ENCODE results near the gene SORT1. TPM values are rescaled to one million over a fixed set of nuclear protein-coding genes. Genes with fewer than 3 reads are reported as not detected.
A peak's percentile ranks its signal among the peaks of the same experiment; 100 is the strongest.

The SORT1 gene
- total and polyA plus RNA-seq, 2 of the 13 experiments (the other 11 are each of a cell fraction or from before 2014, with no cell fraction given), result 32.4 to 93.0 TPM

DNA sequence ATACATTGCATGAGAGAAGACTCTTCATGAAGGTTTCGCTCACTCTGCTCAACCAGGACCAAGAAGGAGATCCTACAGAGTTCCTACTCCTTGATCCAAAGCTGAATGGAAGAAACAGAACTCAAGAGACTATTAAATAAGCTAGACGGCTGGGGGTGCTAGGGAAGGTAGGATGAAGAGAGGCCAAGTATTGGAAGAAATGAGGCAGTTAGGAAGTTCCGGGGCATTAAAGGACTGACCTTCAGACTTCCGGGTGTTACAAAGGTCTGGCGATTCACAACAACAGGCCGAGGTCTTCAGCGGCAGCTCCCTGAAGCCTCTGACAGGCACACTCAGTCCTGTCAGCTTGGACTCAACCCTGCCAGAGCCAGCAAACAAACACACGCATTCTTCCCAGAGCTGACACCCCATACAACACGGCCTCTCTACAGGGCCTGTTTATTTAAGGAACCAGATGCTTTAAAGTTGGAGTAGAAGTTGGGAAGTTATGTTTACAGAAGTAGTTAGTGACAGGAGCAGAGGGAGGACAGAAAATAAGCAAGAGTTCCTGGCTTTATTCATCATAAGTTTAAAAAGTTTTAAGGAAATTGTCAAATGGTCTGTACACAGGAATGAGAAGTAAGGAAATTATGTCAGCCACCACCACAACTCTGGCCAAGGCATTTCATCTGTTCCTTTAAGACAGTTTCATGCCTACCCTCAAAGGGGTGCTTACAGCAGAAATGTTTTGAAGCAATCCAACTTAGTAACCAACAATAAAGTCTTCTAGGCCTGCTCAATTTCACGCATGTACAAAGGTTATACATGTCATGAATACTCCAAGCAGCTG is 4.7 kb downstream of the SORT1 start (continued):
- TF ChIP-seq, protein P1, sequence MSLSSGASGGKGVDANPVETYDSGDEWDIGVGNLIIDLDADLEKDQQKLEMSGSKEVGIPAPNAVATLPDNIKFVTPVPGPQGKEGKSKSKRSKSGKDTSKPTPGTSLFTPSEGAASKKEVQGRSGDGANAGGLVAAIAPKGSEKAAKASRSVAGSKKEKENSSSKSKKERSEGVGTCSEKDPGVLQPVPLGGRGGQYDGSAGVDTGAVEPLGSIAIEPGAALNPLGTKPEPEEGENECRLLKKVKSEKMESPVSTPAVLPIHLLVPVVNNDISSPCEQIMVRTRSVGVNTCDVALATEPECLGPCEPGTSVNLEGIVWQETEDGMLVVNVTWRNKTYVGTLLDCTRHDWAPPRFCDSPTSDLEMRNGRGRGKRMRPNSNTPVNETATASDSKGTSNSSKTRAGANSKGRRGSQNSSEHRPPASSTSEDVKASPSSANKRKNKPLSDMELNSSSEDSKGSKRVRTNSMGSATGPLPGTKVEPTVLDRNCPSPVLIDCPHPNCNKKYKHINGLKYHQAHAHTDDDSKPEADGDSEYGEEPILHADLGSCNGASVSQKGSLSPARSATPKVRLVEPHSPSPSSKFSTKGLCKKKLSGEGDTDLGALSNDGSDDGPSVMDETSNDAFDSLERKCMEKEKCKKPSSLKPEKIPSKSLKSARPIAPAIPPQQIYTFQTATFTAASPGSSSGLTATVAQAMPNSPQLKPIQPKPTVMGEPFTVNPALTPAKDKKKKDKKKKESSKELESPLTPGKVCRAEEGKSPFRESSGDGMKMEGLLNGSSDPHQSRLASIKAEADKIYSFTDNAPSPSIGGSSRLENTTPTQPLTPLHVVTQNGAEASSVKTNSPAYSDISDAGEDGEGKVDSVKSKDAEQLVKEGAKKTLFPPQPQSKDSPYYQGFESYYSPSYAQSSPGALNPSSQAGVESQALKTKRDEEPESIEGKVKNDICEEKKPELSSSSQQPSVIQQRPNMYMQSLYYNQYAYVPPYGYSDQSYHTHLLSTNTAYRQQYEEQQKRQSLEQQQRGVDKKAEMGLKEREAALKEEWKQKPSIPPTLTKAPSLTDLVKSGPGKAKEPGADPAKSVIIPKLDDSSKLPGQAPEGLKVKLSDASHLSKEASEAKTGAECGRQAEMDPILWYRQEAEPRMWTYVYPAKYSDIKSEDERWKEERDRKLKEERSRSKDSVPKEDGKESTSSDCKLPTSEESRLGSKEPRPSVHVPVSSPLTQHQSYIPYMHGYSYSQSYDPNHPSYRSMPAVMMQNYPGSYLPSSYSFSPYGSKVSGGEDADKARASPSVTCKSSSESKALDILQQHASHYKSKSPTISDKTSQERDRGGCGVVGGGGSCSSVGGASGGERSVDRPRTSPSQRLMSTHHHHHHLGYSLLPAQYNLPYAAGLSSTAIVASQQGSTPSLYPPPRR (CRISPR knock-in tag; IDR thresholded peaks at IDR 0.05; ENCODE audit: borderline replicate concordance), result peak; percentile 88; the same call in 1 of the 2 replicates
- TF ChIP-seq SP4 (CRISPR knock-in tag; IDR thresholded peaks at IDR 0.05) (0 out of 2 replicates have a peak, but pooled peaks have one; percentile 36), MEF2D (CRISPR knock-in tag; IDR thresholded peaks at IDR 0.05) (peak; percentile 92), RARA (CRISPR knock-in tag; IDR thresholded peaks at IDR 0.05) (peak; percentile 90), TOPORS (CRISPR knock-in tag; IDR thresholded peaks at IDR 0.05) (0 out of 2 replicates have a peak, but pooled peaks have one; percentile 24), ZNF10 (CRISPR knock-in tag; IDR thresholded peaks at IDR 0.05; ENCODE audit: borderline replicate concordance, low read depth) (no peak), FOXP1 (IDR thresholded peaks at IDR 0.05) (peak; percentile 83; the same call in 1 of the 2 replicates), FOXP1 (CRISPR knock-in tag; IDR thresholded peaks at IDR 0.05) (peak; percentile 98), SNAPC2 (CRISPR knock-in tag; IDR thresholded peaks at IDR 0.05) (peak; percentile 28; the same call in 1 of the 2 replicates), ZNF430 (CRISPR knock-in tag; IDR thresholded peaks at IDR 0.05) (peak; percentile 92)
- TF ChIP-seq, protein P2, sequence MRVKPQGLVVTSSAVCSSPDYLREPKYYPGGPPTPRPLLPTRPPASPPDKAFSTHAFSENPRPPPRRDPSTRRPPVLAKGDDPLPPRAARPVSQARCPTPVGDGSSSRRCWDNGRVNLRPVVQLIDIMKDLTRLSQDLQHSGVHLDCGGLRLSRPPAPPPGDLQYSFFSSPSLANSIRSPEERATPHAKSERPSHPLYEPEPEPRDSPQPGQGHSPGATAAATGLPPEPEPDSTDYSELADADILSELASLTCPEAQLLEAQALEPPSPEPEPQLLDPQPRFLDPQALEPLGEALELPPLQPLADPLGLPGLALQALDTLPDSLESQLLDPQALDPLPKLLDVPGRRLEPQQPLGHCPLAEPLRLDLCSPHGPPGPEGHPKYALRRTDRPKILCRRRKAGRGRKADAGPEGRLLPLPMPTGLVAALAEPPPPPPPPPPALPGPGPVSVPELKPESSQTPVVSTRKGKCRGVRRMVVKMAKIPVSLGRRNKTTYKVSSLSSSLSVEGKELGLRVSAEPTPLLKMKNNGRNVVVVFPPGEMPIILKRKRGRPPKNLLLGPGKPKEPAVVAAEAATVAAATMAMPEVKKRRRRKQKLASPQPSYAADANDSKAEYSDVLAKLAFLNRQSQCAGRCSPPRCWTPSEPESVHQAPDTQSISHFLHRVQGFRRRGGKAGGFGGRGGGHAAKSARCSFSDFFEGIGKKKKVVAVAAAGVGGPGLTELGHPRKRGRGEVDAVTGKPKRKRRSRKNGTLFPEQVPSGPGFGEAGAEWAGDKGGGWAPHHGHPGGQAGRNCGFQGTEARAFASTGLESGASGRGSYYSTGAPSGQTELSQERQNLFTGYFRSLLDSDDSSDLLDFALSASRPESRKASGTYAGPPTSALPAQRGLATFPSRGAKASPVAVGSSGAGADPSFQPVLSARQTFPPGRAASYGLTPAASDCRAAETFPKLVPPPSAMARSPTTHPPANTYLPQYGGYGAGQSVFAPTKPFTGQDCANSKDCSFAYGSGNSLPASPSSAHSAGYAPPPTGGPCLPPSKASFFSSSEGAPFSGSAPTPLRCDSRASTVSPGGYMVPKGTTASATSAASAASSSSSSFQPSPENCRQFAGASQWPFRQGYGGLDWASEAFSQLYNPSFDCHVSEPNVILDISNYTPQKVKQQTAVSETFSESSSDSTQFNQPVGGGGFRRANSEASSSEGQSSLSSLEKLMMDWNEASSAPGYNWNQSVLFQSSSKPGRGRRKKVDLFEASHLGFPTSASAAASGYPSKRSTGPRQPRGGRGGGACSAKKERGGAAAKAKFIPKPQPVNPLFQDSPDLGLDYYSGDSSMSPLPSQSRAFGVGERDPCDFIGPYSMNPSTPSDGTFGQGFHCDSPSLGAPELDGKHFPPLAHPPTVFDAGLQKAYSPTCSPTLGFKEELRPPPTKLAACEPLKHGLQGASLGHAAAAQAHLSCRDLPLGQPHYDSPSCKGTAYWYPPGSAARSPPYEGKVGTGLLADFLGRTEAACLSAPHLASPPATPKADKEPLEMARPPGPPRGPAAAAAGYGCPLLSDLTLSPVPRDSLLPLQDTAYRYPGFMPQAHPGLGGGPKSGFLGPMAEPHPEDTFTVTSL (CRISPR knock-in tag; IDR thresholded peaks at IDR 0.05; ENCODE audit: borderline replicate concordance), result peak; percentile 92
- TF ChIP-seq, protein P3, sequence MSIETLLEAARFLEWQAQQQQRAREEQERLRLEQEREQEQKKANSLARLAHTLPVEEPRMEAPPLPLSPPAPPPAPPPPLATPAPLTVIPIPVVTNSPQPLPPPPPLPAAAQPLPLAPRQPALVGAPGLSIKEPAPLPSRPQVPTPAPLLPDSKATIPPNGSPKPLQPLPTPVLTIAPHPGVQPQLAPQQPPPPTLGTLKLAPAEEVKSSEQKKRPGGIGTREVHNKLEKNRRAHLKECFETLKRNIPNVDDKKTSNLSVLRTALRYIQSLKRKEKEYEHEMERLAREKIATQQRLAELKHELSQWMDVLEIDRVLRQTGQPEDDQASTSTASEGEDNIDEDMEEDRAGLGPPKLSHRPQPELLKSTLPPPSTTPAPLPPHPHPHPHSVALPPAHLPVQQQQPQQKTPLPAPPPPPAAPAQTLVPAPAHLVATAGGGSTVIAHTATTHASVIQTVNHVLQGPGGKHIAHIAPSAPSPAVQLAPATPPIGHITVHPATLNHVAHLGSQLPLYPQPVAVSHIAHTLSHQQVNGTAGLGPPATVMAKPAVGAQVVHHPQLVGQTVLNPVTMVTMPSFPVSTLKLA (IDR thresholded peaks at IDR 0.05), result peak; percentile 91
- TF ChIP-seq, protein P4, sequence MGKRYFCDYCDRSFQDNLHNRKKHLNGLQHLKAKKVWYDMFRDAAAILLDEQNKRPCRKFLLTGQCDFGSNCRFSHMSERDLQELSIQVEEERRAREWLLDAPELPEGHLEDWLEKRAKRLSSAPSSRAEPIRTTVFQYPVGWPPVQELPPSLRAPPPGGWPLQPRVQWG (CRISPR knock-in tag; IDR thresholded peaks at IDR 0.05; ENCODE audit: borderline replicate concordance, low read depth), result no peak
- TF ChIP-seq, protein P5, sequence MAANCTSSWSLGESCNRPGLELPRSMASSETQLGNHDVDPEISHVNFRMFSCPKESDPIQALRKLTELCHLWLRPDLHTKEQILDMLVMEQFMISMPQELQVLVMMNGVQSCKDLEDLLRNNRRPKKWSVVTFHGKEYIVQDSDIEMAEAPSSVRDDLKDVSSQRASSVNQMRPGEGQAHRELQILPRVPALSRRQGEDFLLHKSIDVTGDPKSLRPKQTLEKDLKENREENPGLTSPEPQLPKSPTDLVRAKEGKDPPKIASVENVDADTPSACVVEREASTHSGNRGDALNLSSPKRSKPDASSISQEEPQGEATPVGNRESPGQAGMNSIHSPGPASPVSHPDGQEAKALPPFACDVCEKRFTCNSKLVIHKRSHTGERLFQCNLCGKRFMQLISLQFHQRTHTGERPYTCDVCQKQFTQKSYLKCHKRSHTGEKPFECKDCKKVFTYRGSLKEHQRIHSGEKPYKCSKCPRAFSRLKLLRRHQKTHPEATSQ (CRISPR knock-in tag; IDR thresholded peaks at IDR 0.05; ENCODE audit: borderline replicate concordance), result 0 out of 2 replicates have a peak, but pooled peaks have one; percentile 54
